ENCODE data around the gene UFL1. TPM values are rescaled to one million over a fixed set of nuclear protein-coding genes. Genes with fewer than 3 reads are reported as not detected.

UFL1 gene
- total RNA-seq, 1 experiment from 2014 or later: 13.7 TPM

- TF ChIP-seq REST (IDR thresholded peaks at IDR 0.05; ENCODE audit: insufficient read depth in 1 of 2, low read depth in 2 of 2, low read length in 1 of 2) (no peak), SIN3A (IDR thresholded peaks at IDR 0.05; ENCODE audit: borderline replicate concordance, insufficient read depth, low read depth, low read length) (no peak), POLR2AphosphoS5 (IDR thresholded peaks at IDR 0.05; ENCODE audit: low read depth, low read length) (no peak), TCF7L2 (IDR thresholded peaks at IDR 0.05; ENCODE audit: low read depth, low read length) (no peak), CTCF (IDR thresholded peaks at IDR 0.05) (no peak)
- in situ Hi-C loops (cut with HindIII; ENCODE audit: low pct_unique_long_range_greater_than_20kb, low sequenced_read_pairs) (no loop called here), intact Hi-C loops (cut with micrococcal nuclease; ENCODE audit: unreplicated experiment) (no loop called here)
- H3K4me1 ChIP-seq (ENCODE audit: control insufficient read depth, insufficient read depth, low read length): no peaks in the 10 kb centered on the region
- no peak for ATAC-seq
- H3K36me3 ChIP-seq (ENCODE audit: control insufficient read depth, insufficient read depth, low read length): no peaks in the 10 kb centered on the region; the same call in 1 of the 2 replicates
- ChIA-PET CTCF (no interaction called here), POLR2A (no interaction called here)
- H3K4me3 ChIP-seq (ENCODE audit: low read depth in 2 of 2, low read length in 2 of 2): no peak overlapping the region
- no peak overlapping the region for H3K27ac ChIP-seq (ENCODE audit: low read length)
- no peak for DNase-seq (ENCODE audit: low read depth, low spot score)
- no peaks in the 10 kb centered on the region for H3K27me3 ChIP-seq (ENCODE audit: control insufficient read depth, insufficient read depth, low read length)
- no peaks in the 10 kb centered on the region for H3K9me3 ChIP-seq (ENCODE audit: control insufficient read depth, insufficient read depth, low read depth, low read length)
- no TSS peak for BruUV-seq (replicated peaks)
Observed at GRCh38 chr6:96505363-96505762, 16.2 kb upstream of the UFL1 start.

- ATAC-seq: no peak
- intact Hi-C loops (cut with micrococcal nuclease; ENCODE audit: unreplicated experiment): no loop called here
- POLR2A ChIA-PET: no interaction called here
Observed at GRCh38 chr6:96509281-96509680, 12.3 kb upstream of the UFL1 start.

More at GRCh38 chr6:96509281-96509680, 12.3 kb upstream of the UFL1 start:
- H3K27me3 ChIP-seq (ENCODE audit: control insufficient read depth, insufficient read depth, low read length): no peaks in the 10 kb centered on the region
- in situ Hi-C loops (cut with HindIII; ENCODE audit: low pct_unique_long_range_greater_than_20kb, low sequenced_read_pairs): no loop called here
- H3K27ac ChIP-seq (ENCODE audit: low read length): no peak overlapping the region
- H3K36me3 ChIP-seq (ENCODE audit: control insufficient read depth, insufficient read depth, low read length): no peaks in the 10 kb centered on the region
- BruUV-seq (replicated peaks): no TSS peak
- CTCF ChIA-PET: no interaction called here
- no peak for DNase-seq (ENCODE audit: low read depth, low spot score)
- no peak for TF ChIP-seq SIN3A (IDR thresholded peaks at IDR 0.05; ENCODE audit: borderline replicate concordance, insufficient read depth, low read depth, low read length)
- no peak for TF ChIP-seq CTCF (IDR thresholded peaks at IDR 0.05)
- TF ChIP-seq REST (IDR thresholded peaks at IDR 0.05; ENCODE audit: insufficient read depth in 1 of 2, low read depth in 2 of 2, low read length in 1 of 2): no peak
- TF ChIP-seq POLR2AphosphoS5 (IDR thresholded peaks at IDR 0.05; ENCODE audit: low read depth, low read length): no peak
- no peak for TF ChIP-seq TCF7L2 (IDR thresholded peaks at IDR 0.05; ENCODE audit: low read depth, low read length)
- H3K4me3 ChIP-seq (ENCODE audit: low read depth in 2 of 2, low read length in 2 of 2): no peak overlapping the region
- no peaks in the 10 kb centered on the region for H3K9me3 ChIP-seq (ENCODE audit: control insufficient read depth, insufficient read depth, low read depth, low read length)
- H3K4me1 ChIP-seq (ENCODE audit: control insufficient read depth, insufficient read depth, low read length): no peaks in the 10 kb centered on the region
